GM18519 (cell line): Measurements from ENCODE around the gene PLXNB2.

Experiments used
- ATAC-seq: cut with Tn5 transposase; IDR thresholded peaks from one replicate; pipeline ENCODE4 v1.9.1; 2021; ENCODE audit warnings: mild to moderate bottlenecking, moderate library complexity; ENCODE audit not compliant: unreplicated experiment, low FRiP score

The PLXNB2 gene

GRCh38 chr22:50299785-50300619 lies 7.4 kb downstream of the PLXNB2 start:
- ATAC-seq = no peak

GRCh38 chr22:50298937-50299784 lies 8.3 kb downstream of the PLXNB2 start:
- ATAC-seq = no peak

GRCh38 chr22:50298266-50298637 lies 9.2 kb downstream of the PLXNB2 start:
- no peak for ATAC-seq

- ATAC-seq = no peak
Observed at GRCh38 chr22:50297510-50298265, 9.8 kb downstream of the PLXNB2 start.

GRCh38 chr22:50296658-50297490 lies 10.6 kb downstream of the PLXNB2 start:
- no peak for ATAC-seq

- no peak for ATAC-seq
Observed at GRCh38 chr22:50294319-50294656, 13.2 kb downstream of the PLXNB2 start.

GRCh38 chr22:50293441-50294318 lies 13.8 kb downstream of the PLXNB2 start:
- ATAC-seq = no peak

GRCh38 chr22:50292643-50293440 lies 14.6 kb downstream of the PLXNB2 start:
- no peak for ATAC-seq

- no peak for ATAC-seq
Observed at GRCh38 chr22:50289942-50290630, 17.4 kb downstream of the PLXNB2 start.

GRCh38 chr22:50289151-50289941 lies 18.1 kb downstream of the PLXNB2 start:
- ATAC-seq = no peak

- ATAC-seq = no peak
Observed at GRCh38 chr22:50287731-50288130, 19.7 kb downstream of the PLXNB2 start.

GRCh38 chr22:50286701-50287318 lies 20.6 kb downstream of the PLXNB2 start:
- ATAC-seq = no peak

GRCh38 chr22:50286275-50286674 lies 21.2 kb downstream of the PLXNB2 start:
- ATAC-seq = no peak

- no peak for ATAC-seq
Observed at GRCh38 chr22:50285568-50286229, 21.7 kb downstream of the PLXNB2 start.

- ATAC-seq = no peak
Observed at GRCh38 chr22:50284479-50284878, 23.0 kb downstream of the PLXNB2 start.

GRCh38 chr22:50283821-50284220 lies 23.6 kb downstream of the PLXNB2 start:
- ATAC-seq = no peak
